GM20431 (cell line): ENCODE data around the gene GAREM2.

Experiments used
- in situ Hi-C: fragments of 300-500 bp; cut with MseI, MboI; formaldehyde crosslinking; loops from one replicate; pipeline ENCODE4 v1.15.0; 2020; ENCODE audit warnings: low sequenced_read_pairs; ENCODE audit not compliant: unreplicated experiment

The GAREM2 gene

GRCh38 chr2:26185304-26185928 is 12.5 kb downstream of the GAREM2 start:
- in situ Hi-C loops = no loop called here

GRCh38 chr2:26185954-26186770 is 13.3 kb downstream of the GAREM2 start:
- in situ Hi-C loops = no loop called here

- in situ Hi-C loops = no loop called here
Measured at GRCh38 chr2:26187114-26187513, 14.2 kb downstream of the GAREM2 start.

GRCh38 chr2:26187537-26188104 is 14.7 kb downstream of the GAREM2 start:
- in situ Hi-C loops = no loop called here

GRCh38 chr2:26189123-26189522 is 16.2 kb downstream of the GAREM2 start:
- in situ Hi-C loops = no loop called here

- in situ Hi-C loops = no loop called here
Measured at GRCh38 chr2:26189751-26190150, 16.9 kb downstream of the GAREM2 start.

- in situ Hi-C loops = no loop called here
Measured at GRCh38 chr2:26190369-26190768, 17.5 kb downstream of the GAREM2 start.

- in situ Hi-C loops = no loop called here
Measured at GRCh38 chr2:26191316-26192159, 18.6 kb downstream of the GAREM2 start.

- in situ Hi-C loops = no loop called here
Measured at GRCh38 chr2:26193578-26194231, 20.8 kb downstream of the GAREM2 start.

- in situ Hi-C loops = no loop called here
Measured at GRCh38 chr2:26195040-26195984, 22.4 kb downstream of the GAREM2 start.

GRCh38 chr2:26196683-26197418 is 24.0 kb downstream of the GAREM2 start:
- in situ Hi-C loops = no loop called here

- in situ Hi-C loops = no loop called here
Measured at GRCh38 chr2:26197516-26197915, 24.6 kb downstream of the GAREM2 start.

GRCh38 chr2:26202981-26203490 is 30.1 kb downstream of the GAREM2 start:
- in situ Hi-C loops = no loop called here

- in situ Hi-C loops = no loop called here
Measured at GRCh38 chr2:26203906-26204305, 31.0 kb downstream of the GAREM2 start.

- in situ Hi-C loops = no loop called here
Measured at GRCh38 chr2:26212011-26212410, 39.1 kb downstream of the GAREM2 start.

GRCh38 chr2:26214759-26215158 is 41.9 kb downstream of the GAREM2 start:
- in situ Hi-C loops = no loop called here

- in situ Hi-C loops = no loop called here
Measured at GRCh38 chr2:26215833-26216232, 42.9 kb downstream of the GAREM2 start.

- in situ Hi-C loops = no loop called here
Measured at GRCh38 chr2:26216587-26216986, 43.7 kb downstream of the GAREM2 start.
